K562 treated with DMSO at 1 percent for 12 hours (cell line): ENCODE data around the gene SLC6A17. TPM values are rescaled to one million over a fixed set of nuclear protein-coding genes. Genes with fewer than 3 reads are reported as not detected.

Source experiments
- total RNA-seq: library from RNA; unstranded; fragments of 300-600 nt; gene quantifications from 2 replicates; pipeline ENCODE4 v1.2.3, GENCODE V29; 2022; ENCODE audit not compliant: insufficient read depth

SLC6A17 gene
- not detected in 2 replicates for total RNA-seq

GRCh38 chr1:110150330-110151174, at the start of gene SLC6A17:
Gene SLC6A17 (plus strand): TSS chr1:110150494. CDS start chr1:110166930, 16,436 bp downstream.

GRCh38 chr1:110112143-110112542, 38.2 kb upstream of the SLC6A17 start, which contains the start of gene UBL4B:
Gene UBL4B (plus strand): TSS chr1:110112443. CDS start chr1:110112535, 92 bp downstream.

DNA sequence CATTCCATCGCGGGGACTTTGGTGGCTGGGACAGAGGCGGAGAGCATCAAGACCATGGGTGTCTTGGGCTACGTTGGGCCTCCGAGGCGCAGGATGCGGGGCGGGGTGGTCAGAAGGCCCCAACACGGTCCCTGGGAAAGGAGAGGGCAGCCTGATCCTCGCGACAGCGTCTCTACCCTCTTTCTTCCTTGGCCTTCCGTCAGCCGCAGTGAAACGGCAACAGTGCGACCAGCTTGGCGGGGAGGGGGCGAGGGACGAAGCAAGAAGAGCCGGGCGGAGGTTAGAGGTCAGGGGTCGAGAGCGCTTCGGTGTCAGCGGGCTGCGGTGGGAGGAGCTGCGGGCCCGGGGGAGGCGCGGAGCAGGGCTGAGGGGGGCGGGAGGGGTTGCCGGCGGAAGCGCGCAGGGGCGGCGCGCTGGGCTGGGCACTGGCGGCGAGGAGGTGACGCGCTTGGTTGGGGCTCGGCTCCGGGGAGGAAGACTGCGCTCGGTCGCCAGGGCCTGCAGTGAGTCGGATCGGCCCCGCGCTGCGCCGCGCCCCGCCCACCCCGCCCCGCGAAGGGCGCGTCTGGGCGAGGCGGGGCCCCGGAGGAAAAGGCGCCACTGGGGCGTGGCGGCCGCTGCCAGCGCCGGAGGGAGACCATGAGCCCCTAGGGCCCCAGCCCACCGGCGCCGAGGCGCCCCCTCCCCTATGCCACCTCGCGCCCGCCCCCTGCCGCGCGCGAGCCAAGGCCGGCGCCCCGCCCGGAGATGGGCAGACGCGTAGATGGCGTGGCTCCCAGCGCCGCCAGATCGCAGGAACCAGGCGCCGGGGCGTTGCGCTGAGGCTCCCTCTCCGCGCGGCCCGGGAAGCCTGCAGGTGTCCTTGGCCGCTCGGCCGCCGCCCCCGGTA, 59.7 kb downstream of the SLC6A17 start, which contains the start of gene KCNC4:
KCNC4 (plus strand) TSS at position 600 of the 889 bp plus-strand sequence. CDS start 1,186 bp downstream, outside the sequence.

Other genes starting within 250 kb of the SLC6A17 start
- gene CSF1, start 239.6 kb upstream of the SLC6A17 start, total RNA-seq = 5.3 and 9.7 TPM in 2 replicates
- gene AHCYL1, start 165.7 kb upstream of the SLC6A17 start, total RNA-seq = 40.2 and 101 TPM in 2 replicates
- 13.5 and 37.4 TPM in 2 replicates for gene STRIP1, start 115.9 kb upstream of the SLC6A17 start, total RNA-seq
- not detected in 2 replicates for gene ALX3, start 79.8 kb upstream of the SLC6A17 start, total RNA-seq
- gene UBL4B, start 38.1 kb upstream of the SLC6A17 start, total RNA-seq = not detected in 2 replicates
- 0.50 and 2.3 TPM in 2 replicates for gene KCNC4, start 59.8 kb downstream of the SLC6A17 start, total RNA-seq
- gene RBM15, start 188.9 kb downstream of the SLC6A17 start, total RNA-seq = 12.0 and 29.9 TPM in 2 replicates
- 0.26 and 0.45 TPM in 2 replicates for gene SLC16A4, start 240.5 kb downstream of the SLC6A17 start, total RNA-seq